ENCODE measurements around the gene RCAN3.

- TF ChIP-seq POLR2A (IDR thresholded peaks at IDR 0.05; ENCODE audit: low read depth, low read length) = no peak
- no peak for TF ChIP-seq TAF1 (IDR thresholded peaks at IDR 0.05; ENCODE audit: borderline replicate concordance, low read depth, low read length)
These were observed 23.4 kb downstream of the RCAN3 start for GRCh38 chr1:24526045-24526444.

Measured in GM12892 (cell line).